HEK293 (cell line): ENCODE data around the gene TNN.

Source experiments
- CTCF ChIA-PET: fragments of 350-600 bp; formaldehyde crosslinking; extraction: SDS; loops from one replicate; lab custom pipeline; 2021; ENCODE audit warnings: antibody characterized with exemption; lab: Yijun Ruan, JAX
- POLR2A ChIA-PET: fragments of 300-600 bp; formaldehyde crosslinking; extraction: SDS; loops from one replicate; lab custom pipeline; 2020; ENCODE audit warnings: antibody characterized with exemption, inconsistent platforms; lab: Yijun Ruan, JAX
- H3K27ac ChIP-seq: fragments of 200-500 bp; sonication (Bioruptor generic); 2 replicates; pipeline ENCODE4 v1.5.1; 2014; ENCODE audit warnings: low read depth, low read length, control low read depth, inconsistent platforms; ENCODE audit errors: extremely low read depth
- H3K36me3 ChIP-seq, 2 experiments: fragments of 200-500 bp in 1 of 2; sonication (Bioruptor generic) in 1 of 2; 1 replicate in 1 of 2; 2 replicates in 1 of 2; pipeline ENCODE4 v1.5.1; 2014 to 2017; ENCODE audit warnings: inconsistent platforms in 2 of 2, low read length in 2 of 2; ENCODE audit not compliant: control insufficient read depth in 2 of 2, insufficient read depth in 1 of 2
- H3K4me1 ChIP-seq: fragments of 200-500 bp; sonication (Bioruptor generic); 2 replicates; pipeline ENCODE4 v1.5.1; 2014; ENCODE audit warnings: mild to moderate bottlenecking, low read length, inconsistent platforms; ENCODE audit not compliant: control insufficient read depth, insufficient read depth
- H3K4me3 ChIP-seq: 2 replicates; pipeline ENCODE4 v1.5.1; 2011; ENCODE audit warnings: low read depth, mild to moderate bottlenecking, control low read depth, low read length, moderate library complexity
- H3K9me3 ChIP-seq: fragments of 200-500 bp; sonication (Bioruptor generic); 2 replicates; pipeline ENCODE4 v1.5.1; 2014; ENCODE audit warnings: low read depth, low read length, inconsistent platforms; ENCODE audit not compliant: control insufficient read depth, insufficient read depth
- BCL11B ChIP-seq: fragments of 450-650 bp; formaldehyde crosslinking; IDR thresholded peaks from 2 replicates; pipeline ENCODE4 v1.5.1; 2016; ENCODE audit warnings: low read depth, missing biosample characterization, missing genetic modification characterization
- KLF17 ChIP-seq: fragments of 450-650 bp; formaldehyde crosslinking; IDR thresholded peaks from 2 replicates; pipeline ENCODE4 v1.5.1; 2016; ENCODE audit warnings: missing biosample characterization, missing genetic modification characterization
- MYNN ChIP-seq: fragments of 450-650 bp; formaldehyde crosslinking; IDR thresholded peaks from 2 replicates; pipeline ENCODE4 v1.5.1; 2016; ENCODE audit warnings: missing biosample characterization, missing genetic modification characterization, borderline replicate concordance
- ZIC2 ChIP-seq: fragments of 450-650 bp; formaldehyde crosslinking; IDR thresholded peaks from 2 replicates; pipeline ENCODE4 v1.5.1; 2016; ENCODE audit warnings: missing biosample characterization, missing genetic modification characterization
- ZNF174 ChIP-seq: fragments of 450-650 bp; formaldehyde crosslinking; IDR thresholded peaks from 2 replicates; pipeline ENCODE4 v1.5.0; 2017; ENCODE audit warnings: missing biosample characterization, mild to moderate bottlenecking, missing genetic modification characterization
- ZNF19 ChIP-seq: fragments of 450-650 bp; formaldehyde crosslinking; IDR thresholded peaks from 2 replicates; pipeline ENCODE4; 2016; ENCODE audit warnings: missing biosample characterization, missing genetic modification characterization, low read depth
- ZNF302 ChIP-seq: fragments of 450-650 bp; formaldehyde crosslinking; IDR thresholded peaks from 2 replicates; pipeline ENCODE4 v1.5.1; 2016; ENCODE audit warnings: missing biosample characterization, missing genetic modification characterization, low read depth
- ZNF518A ChIP-seq: fragments of 450-650 bp; formaldehyde crosslinking; conservative IDR thresholded peaks from 2 replicates; pipeline ENCODE4 v1.5.1; 2016; ENCODE audit warnings: low read depth, missing biosample characterization, missing genetic modification characterization
- ZNF623 ChIP-seq: fragments of 450-650 bp; formaldehyde crosslinking; IDR thresholded peaks from 2 replicates; pipeline ENCODE4 v1.5.1; 2016; ENCODE audit warnings: missing biosample characterization, missing genetic modification characterization
- ZNF645 ChIP-seq: fragments of 450-650 bp; formaldehyde crosslinking; IDR thresholded peaks from 2 replicates; pipeline ENCODE4; 2016; ENCODE audit warnings: missing biosample characterization, missing genetic modification characterization
- ZNF707 ChIP-seq: fragments of 450-650 bp; formaldehyde crosslinking; IDR thresholded peaks from 2 replicates; pipeline ENCODE4 v1.5.1; 2016; ENCODE audit warnings: missing biosample characterization, missing genetic modification characterization

The TNN gene

GRCh38 chr1:175137369-175137768 is 69.7 kb downstream of the TNN start:
- Histone ChIP-seq H3K36me3 (no peaks in the 10 kb centered on the region), H3K4me1 (no peaks in the 10 kb centered on the region), H3K4me3 (no peak overlapping the region), H3K27ac (no peak overlapping the region), H3K9me3 (no peaks in the 10 kb centered on the region)
- no peak for TF ChIP-seq ZIC2 (tag by site-specific recombination)
- no peak for TF ChIP-seq BCL11B (tag by site-specific recombination)
- TF ChIP-seq ZNF707 (tag by site-specific recombination) = no peak
- CTCF ChIA-PET = interaction anchor here (0.9 to 3.5 kb wide), 4 partner anchors 9 to 183 kb away, joined by 3 to 18 read pairs (median 6); no protein-coding TSS in a partner anchor
- POLR2A ChIA-PET = no interaction called here

GRCh38 chr1:175138579-175138978 is 70.9 kb downstream of the TNN start:
- no peaks in the 10 kb centered on the region for H3K36me3 ChIP-seq
- POLR2A ChIA-PET = no interaction called here

GRCh38 chr1:175145899-175146528 is 78.4 kb downstream of the TNN start:
- Histone ChIP-seq H3K4me1 (no peaks in the 10 kb centered on the region), H3K4me3 (no peak overlapping the region), H3K36me3 (no peaks in the 10 kb centered on the region), H3K9me3 (no peaks in the 10 kb centered on the region), H3K27ac (no peak overlapping the region)
- ChIA-PET CTCF (interaction anchor here (0.6 to 4.5 kb wide), 41 partner anchors 9 to 1331 kb away, joined by 3 to 43 read pairs (median 4); no protein-coding TSS in a partner anchor), POLR2A (interaction anchor here (0.7 to 2.0 kb wide), 2 partner anchors 123 to 312 kb away, joined by 4 to 5 read pairs; partner anchors contain the start of gene MRPS14)
- TF ChIP-seq KLF17 (tag by site-specific recombination) = no peak
- no peak for TF ChIP-seq ZNF19 (tag by site-specific recombination)
- no peak for TF ChIP-seq ZNF518A (tag by site-specific recombination)
- TF ChIP-seq ZNF645 (tag by site-specific recombination) = no peak
- no peak for TF ChIP-seq ZNF623 (tag by site-specific recombination)
- no peak for TF ChIP-seq MYNN (tag by site-specific recombination)
- no peak for TF ChIP-seq ZNF302

More at GRCh38 chr1:175138579-175138978, 70.9 kb downstream of the TNN start:
- TF ChIP-seq ZNF174 (tag by site-specific recombination) = no peak
- TF ChIP-seq, all 188 proteins: peak for 0
- no peak overlapping the region for H3K4me3 ChIP-seq
- no peaks in the 10 kb centered on the region for H3K9me3 ChIP-seq
- CTCF ChIA-PET = interaction anchor here (0.6 to 3.5 kb wide), 3 partner anchors 8 to 342 kb away, joined by 3 to 18 read pairs (median 3); no protein-coding TSS in a partner anchor
- no peak overlapping the region for H3K27ac ChIP-seq
- H3K4me1 ChIP-seq = no peaks in the 10 kb centered on the region
